HFF-Myc (cell line): ENCODE results near the gene KIF20A.

Experiments used
- DNase-seq: peaks from one replicate; pipeline ENCODE4 v3.0.0-alpha.2; 2011; ENCODE audit warnings: low read depth; ENCODE audit errors: extremely low read depth
- H3K4me3 ChIP-seq: replicated peaks from 2 replicates; pipeline ENCODE4 v1.5.1; 2011; ENCODE audit warnings: low read depth, mild to moderate bottlenecking, control low read depth, low read length
- TF ChIP-seq, protein P1 (sequence below): IDR thresholded peaks from 2 replicates; pipeline ENCODE4 v1.5.1; 2012; ENCODE audit warnings: mild to moderate bottlenecking, low read depth, low read length, control low read depth; ENCODE audit errors: missing control alignments

The KIF20A gene

DNA sequence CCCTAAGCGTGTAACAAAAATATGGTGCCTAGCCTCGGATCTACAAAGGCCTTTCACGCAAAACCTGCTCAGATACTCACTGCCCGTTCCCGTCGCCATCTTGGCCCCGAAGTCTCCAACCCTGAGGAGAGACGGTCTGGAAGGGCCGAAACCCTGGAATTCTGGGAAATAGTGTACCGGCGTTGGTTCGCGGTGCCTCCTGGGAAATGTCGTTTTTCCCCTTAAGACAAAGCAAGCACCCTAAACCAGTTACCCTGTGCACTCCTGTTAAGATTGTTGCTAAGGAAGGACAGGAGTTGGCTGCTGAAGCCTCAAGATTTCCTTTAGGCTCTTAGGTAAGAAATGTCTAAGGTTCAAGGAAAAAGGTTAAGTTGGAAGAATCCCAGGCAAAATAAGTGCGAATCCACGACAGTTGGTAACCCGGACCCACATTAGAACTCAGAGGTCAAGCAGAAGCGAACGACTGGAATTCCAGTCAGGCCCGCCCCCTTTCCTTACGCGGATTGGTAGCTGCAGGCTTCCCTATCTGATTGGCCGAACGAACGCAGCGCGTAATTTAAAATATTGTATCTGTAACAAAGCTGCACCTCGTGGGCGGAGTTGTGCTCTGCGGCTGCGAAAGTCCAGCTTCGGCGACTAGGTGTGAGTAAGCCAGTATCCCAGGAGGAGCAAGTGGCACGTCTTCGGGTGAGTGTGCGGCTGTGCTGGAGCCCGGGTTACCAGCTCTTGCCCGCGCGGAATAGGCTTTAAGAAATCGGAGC lies at the start of gene KIF20A, which contains the start of gene BRD8:
Gene KIF20A (plus strand): TSS at position 597 of the 761 bp plus-strand sequence. CDS start 569 bp downstream, outside the sequence.
Gene BRD8 (minus strand): TSS at position 115 of the 761 bp plus-strand sequence. CDS start 16 bp downstream, at position 99.
- peak within 1 kb of the TSS; percentile 74 for H3K4me3 ChIP-seq
- peak; percentile 93 for DNase-seq
- TF ChIP-seq, protein P1, sequence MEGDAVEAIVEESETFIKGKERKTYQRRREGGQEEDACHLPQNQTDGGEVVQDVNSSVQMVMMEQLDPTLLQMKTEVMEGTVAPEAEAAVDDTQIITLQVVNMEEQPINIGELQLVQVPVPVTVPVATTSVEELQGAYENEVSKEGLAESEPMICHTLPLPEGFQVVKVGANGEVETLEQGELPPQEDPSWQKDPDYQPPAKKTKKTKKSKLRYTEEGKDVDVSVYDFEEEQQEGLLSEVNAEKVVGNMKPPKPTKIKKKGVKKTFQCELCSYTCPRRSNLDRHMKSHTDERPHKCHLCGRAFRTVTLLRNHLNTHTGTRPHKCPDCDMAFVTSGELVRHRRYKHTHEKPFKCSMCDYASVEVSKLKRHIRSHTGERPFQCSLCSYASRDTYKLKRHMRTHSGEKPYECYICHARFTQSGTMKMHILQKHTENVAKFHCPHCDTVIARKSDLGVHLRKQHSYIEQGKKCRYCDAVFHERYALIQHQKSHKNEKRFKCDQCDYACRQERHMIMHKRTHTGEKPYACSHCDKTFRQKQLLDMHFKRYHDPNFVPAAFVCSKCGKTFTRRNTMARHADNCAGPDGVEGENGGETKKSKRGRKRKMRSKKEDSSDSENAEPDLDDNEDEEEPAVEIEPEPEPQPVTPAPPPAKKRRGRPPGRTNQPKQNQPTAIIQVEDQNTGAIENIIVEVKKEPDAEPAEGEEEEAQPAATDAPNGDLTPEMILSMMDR, result no peak

- TF ChIP-seq, protein P1, result no peak
- DNase-seq, result no peak
- H3K4me3 ChIP-seq, result no peak overlapping the region
These were observed 49.6 kb upstream of the KIF20A start for GRCh38 chr5:138129347-138129746.

- no peak for DNase-seq
- TF ChIP-seq, protein P1, result no peak
- H3K4me3 ChIP-seq, result no peak overlapping the region
These were observed 46.4 kb upstream of the KIF20A start for GRCh38 chr5:138132543-138132942.

- peak within 1 kb of the TSS; percentile 48 for H3K4me3 ChIP-seq
- DNase-seq, result no peak
These were observed 39.7 kb upstream of the KIF20A start, which contains the start of gene NME5 for GRCh38 chr5:138138949-138139780. TSS of gene NME5 (minus strand) at chr5:138139428. CDS start at chr5:138138780, 648 bp downstream.

DNA sequence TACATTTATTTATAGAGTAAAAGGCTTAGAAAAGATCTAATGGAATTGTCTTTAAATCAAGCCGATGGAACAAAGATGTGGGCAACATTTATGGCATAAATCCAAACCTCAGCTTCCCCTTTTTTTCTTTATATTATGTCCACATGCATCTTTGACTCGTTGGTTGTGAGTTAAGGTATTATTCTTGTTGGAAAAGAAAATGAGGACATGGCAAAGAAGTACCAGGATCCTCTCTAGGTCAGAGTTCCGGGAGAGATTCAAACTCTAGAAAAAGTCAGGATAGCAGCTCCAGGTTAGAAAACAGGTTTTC lies 39.2 kb upstream of the KIF20A start:
- no peak for DNase-seq
- TF ChIP-seq, protein P1, result no peak
- H3K4me3 ChIP-seq, result no peak overlapping the region

More at GRCh38 chr5:138138949-138139780, 39.7 kb upstream of the KIF20A start, which contains the start of gene NME5:
- TF ChIP-seq, protein P1, result no peak

GRCh38 chr5:138140268-138140667 lies 38.6 kb upstream of the KIF20A start:
- TF ChIP-seq, protein P1, result no peak
- no peak overlapping the region for H3K4me3 ChIP-seq

More at GRCh38 chr5:138140268-138140667, 38.6 kb upstream of the KIF20A start:
- no peak for DNase-seq
